Colonic mucosa (tissue), 4 donors: Measurements from ENCODE around the gene GBF1. TPM values are rescaled to one million over a fixed set of nuclear protein-coding genes. Genes with fewer than 3 reads are reported as not detected.

ENCODE experiments used
- DNase-seq: peaks from one replicate; pipeline ENCODE4 v3.0.0-alpha.2; 2020
- H3K27ac ChIP-seq: fragments of 200-600 bp; one replicate; pipeline ENCODE4 v1.8.0; 2021
- H3K27me3 ChIP-seq: fragments of 200-600 bp; one replicate; pipeline ENCODE4 v1.8.0; 2021
- H3K36me3 ChIP-seq: fragments of 200-600 bp; one replicate; pipeline ENCODE4 v1.8.0; 2021
- H3K4me1 ChIP-seq: fragments of 200-600 bp; one replicate; pipeline ENCODE4 v1.8.0; 2021; ENCODE audit warnings: mild to moderate bottlenecking
- H3K4me3 ChIP-seq: fragments of 200-600 bp; one replicate; pipeline ENCODE4 v1.8.0; 2021
- H3K9ac ChIP-seq, 2 donors: one replicate each; pipeline ENCODE4 v1.7.0; 2013; ENCODE audit warnings: control low read depth in 2 of 2, low read depth in 2 of 2, low read length in 2 of 2
- H3K9me3 ChIP-seq: fragments of 200-600 bp; one replicate; pipeline ENCODE4 v1.8.0; 2021
- intact Hi-C: fragments of 100-400 bp; cut with DNase I; formaldehyde crosslinking; loops from one replicate; pipeline ENCODE4 v1.14.1; 2022
- total RNA-seq, 2 donors: library from RNA; stranded (reverse); fragmentation: NEBNext Ultra II Directional in 1 of 2; extraction: Animal tissue kit (Norgen Biotek cat#: 25700) in 1 of 2; gene quantifications; one replicate each; pipeline ENCODE4 v1.2.1, GENCODE V29; 2021
- TF ChIP-seq, protein P1 (sequence below): fragments of 200-600 bp; IDR thresholded peaks from one replicate; pipeline ENCODE4 v1.8.0; 2022; ENCODE audit warnings: antibody characterized with exemption, mild to moderate bottlenecking
- donor health status: healthy.
- donor health status: DM: no; HTN: no; CAD: no.
- donor health status: DM: no; HTN: no; CAD: no.

The GBF1 gene
- total RNA-seq, 2 donors from 2014 or later = 59.8 to 73.4 TPM

DNA sequence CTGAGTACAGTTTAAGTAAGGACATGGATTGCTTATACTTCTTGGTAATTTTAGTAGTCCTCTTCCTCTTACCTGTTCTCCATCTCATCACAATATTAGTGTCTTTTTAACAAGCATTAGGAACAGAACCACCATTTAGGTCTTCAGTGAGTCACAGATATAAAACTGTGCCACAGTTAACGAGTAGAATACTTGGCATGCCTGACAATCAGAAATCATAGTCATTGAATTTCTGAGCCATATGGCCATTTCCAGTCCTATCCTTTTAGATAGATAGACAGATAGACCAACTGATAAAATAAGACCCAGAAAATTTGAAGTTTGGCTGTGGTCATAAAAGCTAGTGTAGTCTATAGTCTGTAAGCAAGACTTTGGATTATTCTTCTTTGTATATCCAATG, 71.1 kb downstream of the GBF1 start:
- intact Hi-C loops = no loop called here
- no peaks in the 10 kb centered on the region for H3K27me3 ChIP-seq

GRCh38 chr10:102322914-102323313, 77.6 kb downstream of the GBF1 start:
- DNase-seq = no peak
- no peak overlapping the region for H3K9ac ChIP-seq
- H3K36me3 ChIP-seq = no peaks in the 10 kb centered on the region
- no peaks in the 10 kb centered on the region for H3K4me1 ChIP-seq
- H3K27me3 ChIP-seq = no peaks in the 10 kb centered on the region
- no peak overlapping the region for H3K4me3 ChIP-seq
- H3K27ac ChIP-seq = no peak overlapping the region
- intact Hi-C loops = no loop called here
- H3K9me3 ChIP-seq = no peaks in the 10 kb centered on the region
- TF ChIP-seq, protein P1, sequence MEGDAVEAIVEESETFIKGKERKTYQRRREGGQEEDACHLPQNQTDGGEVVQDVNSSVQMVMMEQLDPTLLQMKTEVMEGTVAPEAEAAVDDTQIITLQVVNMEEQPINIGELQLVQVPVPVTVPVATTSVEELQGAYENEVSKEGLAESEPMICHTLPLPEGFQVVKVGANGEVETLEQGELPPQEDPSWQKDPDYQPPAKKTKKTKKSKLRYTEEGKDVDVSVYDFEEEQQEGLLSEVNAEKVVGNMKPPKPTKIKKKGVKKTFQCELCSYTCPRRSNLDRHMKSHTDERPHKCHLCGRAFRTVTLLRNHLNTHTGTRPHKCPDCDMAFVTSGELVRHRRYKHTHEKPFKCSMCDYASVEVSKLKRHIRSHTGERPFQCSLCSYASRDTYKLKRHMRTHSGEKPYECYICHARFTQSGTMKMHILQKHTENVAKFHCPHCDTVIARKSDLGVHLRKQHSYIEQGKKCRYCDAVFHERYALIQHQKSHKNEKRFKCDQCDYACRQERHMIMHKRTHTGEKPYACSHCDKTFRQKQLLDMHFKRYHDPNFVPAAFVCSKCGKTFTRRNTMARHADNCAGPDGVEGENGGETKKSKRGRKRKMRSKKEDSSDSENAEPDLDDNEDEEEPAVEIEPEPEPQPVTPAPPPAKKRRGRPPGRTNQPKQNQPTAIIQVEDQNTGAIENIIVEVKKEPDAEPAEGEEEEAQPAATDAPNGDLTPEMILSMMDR = no peak

More for the DNA sequence above, 71.1 kb downstream of the GBF1 start:
- Histone ChIP-seq H3K9ac (no peak overlapping the region), H3K27ac (no peak overlapping the region), H3K4me3 (no peak overlapping the region), H3K36me3 (no peaks in the 10 kb centered on the region), H3K9me3 (no peaks in the 10 kb centered on the region), H3K4me1 (no peaks in the 10 kb centered on the region)
- TF ChIP-seq, protein P1 = no peak
- DNase-seq = no peak

- Histone ChIP-seq H3K27me3 (no peaks in the 10 kb centered on the region), H3K4me3 (no peak overlapping the region), H3K27ac (no peak overlapping the region), H3K4me1 (no peaks in the 10 kb centered on the region), H3K9me3 (no peaks in the 10 kb centered on the region), H3K36me3 (no peaks in the 10 kb centered on the region), H3K9ac (no peak overlapping the region)
- intact Hi-C loops = no loop called here
- no peak for DNase-seq
- TF ChIP-seq, protein P1 = no peak
Observed at GRCh38 chr10:102324061-102324460, 78.7 kb downstream of the GBF1 start.

GRCh38 chr10:102326031-102326430, 80.7 kb downstream of the GBF1 start:
- Histone ChIP-seq H3K4me1 (no peaks in the 10 kb centered on the region), H3K4me3 (no peak overlapping the region), H3K36me3 (no peaks in the 10 kb centered on the region), H3K9me3 (no peaks in the 10 kb centered on the region), H3K9ac (no peak overlapping the region), H3K27me3 (no peaks in the 10 kb centered on the region), H3K27ac (no peak overlapping the region)
- TF ChIP-seq, protein P1 = no peak
- intact Hi-C loops = no loop called here
- no peak for DNase-seq

DNA sequence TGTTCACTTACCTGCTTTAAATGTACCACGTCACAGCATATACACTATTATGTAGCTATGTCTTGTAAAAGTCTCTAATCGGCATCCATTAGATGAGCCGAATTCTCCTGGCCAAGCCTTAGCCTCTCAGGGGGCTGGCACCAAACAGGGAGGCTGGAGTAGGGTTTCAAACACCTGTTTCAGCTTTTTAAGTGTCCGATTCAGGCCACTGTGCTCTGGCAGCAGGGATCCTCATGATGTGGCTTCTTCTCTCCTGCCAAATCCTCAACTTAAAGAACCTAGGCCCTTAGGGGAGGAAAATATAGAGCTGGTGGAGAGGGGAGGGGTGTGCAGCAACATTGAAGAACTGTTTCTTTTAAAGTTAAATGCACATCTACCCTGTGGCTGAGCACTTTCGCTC, 81.7 kb downstream of the GBF1 start:
- DNase-seq = no peak
- H3K9me3 ChIP-seq = no peaks in the 10 kb centered on the region
- H3K36me3 ChIP-seq = no peaks in the 10 kb centered on the region
- TF ChIP-seq, protein P1 = no peak
- H3K9ac ChIP-seq = no peak overlapping the region
- H3K27ac ChIP-seq = no peak overlapping the region
- H3K27me3 ChIP-seq = no peaks in the 10 kb centered on the region
- H3K4me1 ChIP-seq = no peaks in the 10 kb centered on the region
- no peak overlapping the region for H3K4me3 ChIP-seq
- intact Hi-C loops = no loop called here

GRCh38 chr10:102327641-102328040, 82.3 kb downstream of the GBF1 start:
- TF ChIP-seq, protein P1 = no peak
- no peaks in the 10 kb centered on the region for H3K9me3 ChIP-seq
- no peaks in the 10 kb centered on the region for H3K27me3 ChIP-seq
- H3K4me1 ChIP-seq = no peaks in the 10 kb centered on the region
- no peak for DNase-seq
- H3K36me3 ChIP-seq = no peaks in the 10 kb centered on the region
- H3K4me3 ChIP-seq = no peak overlapping the region
- no peak overlapping the region for H3K9ac ChIP-seq
- no peak overlapping the region for H3K27ac ChIP-seq
- intact Hi-C loops = no loop called here
